ENCODE data around the gene TBATA.

Gene TBATA

GRCh38 chr10:70780772-70781171, 4.4 kb downstream of the TBATA start:
- H3K9me3 ChIP-seq (ENCODE audit: low read length): no peaks in the 10 kb centered on the region
- no peaks in the 10 kb centered on the region for H3K79me2 ChIP-seq (ENCODE audit: insufficient read depth, low read length)
- no peak overlapping the region for H3K4me3 ChIP-seq (ENCODE audit: low read depth, low read length, poor library complexity, severe bottlenecking)
- no peaks in the 10 kb centered on the region for H3K4me1 ChIP-seq (ENCODE audit: insufficient read depth, low read length, severe bottlenecking)
- H3F3A ChIP-seq (ENCODE audit: insufficient read depth, low read length): no peaks in the 10 kb centered on the region
- H3K27ac ChIP-seq (ENCODE audit: low read depth, low read length, poor library complexity, severe bottlenecking): no peak overlapping the region
- TF ChIP-seq EZH2 (IDR thresholded peaks at IDR 0.05; ENCODE audit: borderline replicate concordance, low read length) (no peak), CTCF (IDR thresholded peaks at IDR 0.05; ENCODE audit: low read length) (no peak)
- H3K9me2 ChIP-seq (ENCODE audit: low read depth, low read length): no peaks in the 10 kb centered on the region
- H3K9ac ChIP-seq (ENCODE audit: low read length): no peak overlapping the region
- peaks cover 6% of the 10 kb centered on the region; the same call in 1 of the 2 replicates for H3K27me3 ChIP-seq (ENCODE audit: insufficient read depth, low read length)
- H4K20me1 ChIP-seq (ENCODE audit: insufficient read depth, low read length): no peaks in the 10 kb centered on the region
- H3K4me2 ChIP-seq (ENCODE audit: low read length): no peak overlapping the region
- no peaks in the 10 kb centered on the region for H3K36me3 ChIP-seq (ENCODE audit: insufficient read depth, low read length)
- H2AFZ ChIP-seq (ENCODE audit: low read length): no peak overlapping the region

GRCh38 chr10:70780370-70780760, 4.8 kb downstream of the TBATA start:
- Histone ChIP-seq H3F3A (ENCODE audit: insufficient read depth, low read length) (no peaks in the 10 kb centered on the region), H3K9me2 (ENCODE audit: low read depth, low read length) (no peaks in the 10 kb centered on the region), H3K4me1 (ENCODE audit: insufficient read depth, low read length, severe bottlenecking) (no peaks in the 10 kb centered on the region), H4K20me1 (ENCODE audit: insufficient read depth, low read length) (no peaks in the 10 kb centered on the region), H3K27ac (ENCODE audit: low read depth, low read length, poor library complexity, severe bottlenecking) (no peak overlapping the region), H3K36me3 (ENCODE audit: insufficient read depth, low read length) (no peaks in the 10 kb centered on the region), H3K9ac (ENCODE audit: low read length) (no peak overlapping the region), H3K27me3 (ENCODE audit: insufficient read depth, low read length) (peaks cover 6% of the 10 kb centered on the region; the same call in 1 of the 2 replicates), H3K4me2 (ENCODE audit: low read length) (no peak overlapping the region), H3K79me2 (ENCODE audit: insufficient read depth, low read length) (no peaks in the 10 kb centered on the region), H3K4me3 (ENCODE audit: low read depth, low read length, poor library complexity, severe bottlenecking) (no peak overlapping the region), H2AFZ (ENCODE audit: low read length) (no peak overlapping the region), H3K9me3 (ENCODE audit: low read length) (no peaks in the 10 kb centered on the region)
- no peak for TF ChIP-seq CTCF (IDR thresholded peaks at IDR 0.05; ENCODE audit: low read length)
- TF ChIP-seq EZH2 (IDR thresholded peaks at IDR 0.05; ENCODE audit: borderline replicate concordance, low read length): no peak

- H3K79me2 ChIP-seq (ENCODE audit: insufficient read depth, low read length): no peaks in the 10 kb centered on the region
- H3K4me2 ChIP-seq (ENCODE audit: low read length): no peak overlapping the region
- no peaks in the 10 kb centered on the region for H3K36me3 ChIP-seq (ENCODE audit: insufficient read depth, low read length)
- H3K9me2 ChIP-seq (ENCODE audit: low read depth, low read length): no peaks in the 10 kb centered on the region
- H3K9me3 ChIP-seq (ENCODE audit: low read length): no peaks in the 10 kb centered on the region
- no peak for TF ChIP-seq CTCF (IDR thresholded peaks at IDR 0.05; ENCODE audit: low read length)
- no peak for TF ChIP-seq EZH2 (IDR thresholded peaks at IDR 0.05; ENCODE audit: borderline replicate concordance, low read length)
- no peak overlapping the region for H3K4me3 ChIP-seq (ENCODE audit: low read depth, low read length, poor library complexity, severe bottlenecking)
- H2AFZ ChIP-seq (ENCODE audit: low read length): no peak overlapping the region
- H4K20me1 ChIP-seq (ENCODE audit: insufficient read depth, low read length): no peaks in the 10 kb centered on the region
- no peaks in the 10 kb centered on the region for H3K4me1 ChIP-seq (ENCODE audit: insufficient read depth, low read length, severe bottlenecking)
- no peak overlapping the region for H3K9ac ChIP-seq (ENCODE audit: low read length)
- H3F3A ChIP-seq (ENCODE audit: insufficient read depth, low read length): no peaks in the 10 kb centered on the region
- peaks cover 6% of the 10 kb centered on the region; the same call in 1 of the 2 replicates for H3K27me3 ChIP-seq (ENCODE audit: insufficient read depth, low read length)
- H3K27ac ChIP-seq (ENCODE audit: low read depth, low read length, poor library complexity, severe bottlenecking): no peak overlapping the region
Measured at GRCh38 chr10:70779511-70780369, 5.4 kb downstream of the TBATA start.

All from OCI-LY1 (cell line).